K562 (cell line): Measurements from ENCODE around the gene NAPA. TPM values are rescaled to one million over a fixed set of nuclear protein-coding genes. Genes with fewer than 3 reads are reported as not detected.

Source experiments
- ATAC-seq: fragments of 200-7000 bp; cut with Tn5 transposase; 3 replicates; pipeline ENCODE4 v1.9.1; 2020; ENCODE audit warnings: moderate library complexity
- BruUV-seq: library from RNA; stranded (reverse); fragments of 400-500 nt; replicated peaks from 2 replicates; lab custom pipeline; 2021; lab: Mats Ljungman, UMichigan
- CTCF ChIA-PET: fragments of 300-600 bp; formaldehyde crosslinking; extraction: SDS; loops from one replicate; lab custom pipeline; 2021; ENCODE audit warnings: low intra/inter-chr PET ratio; lab: Yijun Ruan, JAX
- POLR2A ChIA-PET: fragments of 300-600, 350-650 bp; sonication (Branson Sonifier 250); formaldehyde crosslinking; extraction: SDS; loops from one replicate; lab custom pipeline; 2021; ENCODE audit warnings: antibody characterized with exemption, inconsistent platforms; lab: Yijun Ruan, JAX
- DNase-seq, 4 experiments: peaks; one replicate each; pipeline versions ENCODE4 v3.0.0 to v3.0.0-alpha.2; 2011 to 2018; ENCODE audit warnings: low spot score in 3 of 4, mixed read lengths in 3 of 4; ENCODE audit errors: extremely low read depth in 1 of 4
- FAIRE-seq: peaks from 2 replicates; lab custom pipeline; 2011; peaks lifted over from hg19 to GRCh38; lab: Jason Lieb, UNC
- H2AFZ ChIP-seq: 2 replicates; pipeline ENCODE4 v1.6.0; 2011; ENCODE audit warnings: low read depth, low read length, control low read depth, inconsistent platforms
- H3K27ac ChIP-seq: fragments of 200-600 bp; 3 replicates; pipeline ENCODE4 v1.8.0; 2011; ENCODE audit warnings: low read depth, mild to moderate bottlenecking, control low read depth, inconsistent platforms, low read length, moderate library complexity, mixed read lengths; ENCODE audit errors: extremely low read depth
- H3K27me3 ChIP-seq, 2 experiments: fragments of 300-600 bp in 1 of 2; 2 replicates in 1 of 2; 3 replicates in 1 of 2; pipeline versions ENCODE4 v1.6.0 to v1.8.0; 2011; ENCODE audit warnings: inconsistent platforms in 2 of 2, low read length in 2 of 2, mild to moderate bottlenecking in 1 of 2, mixed read lengths in 1 of 2, moderate library complexity in 1 of 2; ENCODE audit not compliant: control insufficient read depth in 2 of 2, insufficient read depth in 2 of 2
- H3K36me3 ChIP-seq: fragments of 300-600 bp; 3 replicates; pipeline ENCODE4 v1.8.0; 2011; ENCODE audit warnings: mild to moderate bottlenecking, low read length, inconsistent platforms; ENCODE audit not compliant: control insufficient read depth, insufficient read depth
- H3K4me1 ChIP-seq, 2 experiments: fragments of 200-600 bp in 1 of 2; replicated peaks in 1 of 2; 2 replicates in 1 of 2; 3 replicates in 1 of 2; pipeline versions ENCODE4 v1.5.1 to v1.8.0; 2011; ENCODE audit warnings: inconsistent platforms in 2 of 2, low read length in 2 of 2, mild to moderate bottlenecking in 1 of 2, mixed read lengths in 1 of 2, moderate library complexity in 1 of 2; ENCODE audit not compliant: control insufficient read depth in 2 of 2, insufficient read depth in 2 of 2
- H3K4me2 ChIP-seq: 2 replicates; pipeline ENCODE4 v1.6.1; 2011; ENCODE audit warnings: low read length, control low read depth, inconsistent platforms, mixed read lengths; ENCODE audit not compliant: insufficient read depth
- H3K4me3 ChIP-seq: fragments of 200-600 bp; sonication (generic), shearing (Covaris generic); 2 replicates; pipeline ENCODE4 v1.5.1; 2016; ENCODE audit warnings: control low read depth, inconsistent platforms
- H3K79me2 ChIP-seq: fragments of 200-600 bp; 3 replicates; pipeline ENCODE4 v1.8.0; 2011; ENCODE audit warnings: low read length, inconsistent platforms; ENCODE audit not compliant: control insufficient read depth, insufficient read depth
- H3K9ac ChIP-seq, 2 experiments: 2 replicates each; pipeline versions ENCODE4 v1.6.0 to v1.6.1; 2011; ENCODE audit warnings: low read depth in 2 of 2, low read length in 2 of 2, control low read depth in 1 of 2, inconsistent platforms in 1 of 2, mild to moderate bottlenecking in 1 of 2, mixed read lengths in 1 of 2; ENCODE audit not compliant: insufficient read depth in 1 of 2
- H3K9me1 ChIP-seq: one replicate; pipeline ENCODE4 v1.6.0; 2011; ENCODE audit warnings: inconsistent platforms, mild to moderate bottlenecking, low read length, moderate library complexity; ENCODE audit not compliant: control insufficient read depth, insufficient read depth
- H3K9me3 ChIP-seq: replicated peaks from 2 replicates; pipeline ENCODE4 v1.5.1; 2011; ENCODE audit warnings: low read depth, low read length, inconsistent platforms; ENCODE audit not compliant: control insufficient read depth, insufficient read depth
- H4K20me1 ChIP-seq: replicated peaks from 2 replicates; pipeline ENCODE4 v1.6.1; 2011; ENCODE audit warnings: low read length, inconsistent platforms, mixed read lengths; ENCODE audit not compliant: control insufficient read depth, insufficient read depth
- CHD4 ChIP-seq: fragments of 200-600 bp; sonication (generic); IDR thresholded peaks from 3 replicates; pipeline ENCODE4 v1.6.1; 2012; ENCODE audit warnings: low read depth, mild to moderate bottlenecking, mixed read lengths, low read length, inconsistent platforms; ENCODE audit not compliant: insufficient read depth, insufficient replicate concordance, poor library complexity, severe bottlenecking
- MXI1 ChIP-seq: IDR thresholded peaks from 2 replicates; pipeline ENCODE4 v1.6.1; 2011; ENCODE audit warnings: low read depth, mild to moderate bottlenecking, improper control_type of control experiment, low read length
- WGBS: fragments of 100-300 bp; shearing (Covaris generic); methylation state at CpG from one replicate; pipeline ENCODE4 v1.1.6; 2016; ENCODE audit warnings: low coverage, mixed read lengths; ENCODE audit not compliant: insufficient coverage; ENCODE audit errors: missing lambda C conversion rate; 5-methylcytosine and 5-hydroxymethylcytosine counted together
- in situ Hi-C: fragments of 300-500 bp; cut with MboI; formaldehyde crosslinking; loops from 4 replicates; pipeline ENCODE4 v1.15.0; 2018; ENCODE audit warnings: inconsistent platforms, mixed read lengths
- intact Hi-C: fragments of 100-400 bp; cut with micrococcal nuclease; formaldehyde crosslinking; loops from 2 replicates; pipeline ENCODE4 v1.14.2; 2022
- polyA plus RNA-seq, 8 experiments: library from polyadenylated mRNA; depleted of rRNA in 4 of 8; stranded (reverse) in 5 of 8; unstranded in 3 of 8; fragments of >200 nt; fragmentation: Nextera tagmentation in 2 of 8; fragmentation: Illumina TruSeq in 1 of 8; extraction: Ambion mirVana in 2 of 8; extraction: Trizol in 1 of 8; gene quantifications; 2 replicates each; pipeline versions ENCODE4 v1.2.1 to v1.2.3, GENCODE V29; 2011 to 2014; ENCODE audit warnings: inconsistent platforms in 1 of 8, missing spikeins in 1 of 8
- total RNA-seq, 7 experiments: library from RNA; depleted of rRNA in 6 of 7; stranded (reverse); fragments of >200 nt in 6 of 7; fragmentation: Illumina TruSeq in 2 of 7; extraction: Trizol in 2 of 7; gene quantifications; 2 replicates each; pipeline versions ENCODE4 v1.2.1 to v1.2.3, GENCODE V29; 2011 to 2021; ENCODE audit warnings: low replicate concordance in 1 of 7
- TF ChIP-seq, protein P1 (sequence below): fragments of 250-450 bp; sonication (Bioruptor Pico); IDR thresholded peaks from 2 replicates; pipeline ENCODE4 v1.8.0; 2022; ENCODE audit warnings: inconsistent platforms

NAPA gene
- total and polyA plus RNA-seq, 9 of the 15 experiments (the other 6 are each of a cell fraction or from before 2014, with no cell fraction given): 5.4 to 98.6 (median 77.5) TPM

- ATAC-seq (no peak), DNase-seq (no peak), FAIRE-seq (no peak)
- H2AFZ ChIP-seq: no peak overlapping the region
- no peaks in the 10 kb centered on the region for H3K79me2 ChIP-seq
- H3K36me3 ChIP-seq: no peaks in the 10 kb centered on the region
- in situ Hi-C loops (no loop called here), intact Hi-C loops (no loop called here)
- H4K20me1 ChIP-seq: no peaks in the 10 kb centered on the region
- peaks cover 2 to 15% of the 10 kb centered on the region in 2 experiments; a peak in 2 of 5 replicates for H3K4me1 ChIP-seq
- H3K9me1 ChIP-seq: no peaks in the 10 kb centered on the region
- ChIA-PET POLR2A (interaction anchor here (0.6 kb wide), 2 partner anchors 11 to 58 kb away, joined by 3 read pairs; no protein-coding TSS in a partner anchor), CTCF (no interaction called here)
- H3K27ac ChIP-seq: no peak overlapping the region
- H3K4me3 ChIP-seq: no peak overlapping the region
- no peak overlapping the region for H3K9ac ChIP-seq
- peaks cover 17 to 22% of the 10 kb centered on the region in 2 experiments; a peak in 4 of 5 replicates for H3K27me3 ChIP-seq
- TF ChIP-seq, protein P1, sequence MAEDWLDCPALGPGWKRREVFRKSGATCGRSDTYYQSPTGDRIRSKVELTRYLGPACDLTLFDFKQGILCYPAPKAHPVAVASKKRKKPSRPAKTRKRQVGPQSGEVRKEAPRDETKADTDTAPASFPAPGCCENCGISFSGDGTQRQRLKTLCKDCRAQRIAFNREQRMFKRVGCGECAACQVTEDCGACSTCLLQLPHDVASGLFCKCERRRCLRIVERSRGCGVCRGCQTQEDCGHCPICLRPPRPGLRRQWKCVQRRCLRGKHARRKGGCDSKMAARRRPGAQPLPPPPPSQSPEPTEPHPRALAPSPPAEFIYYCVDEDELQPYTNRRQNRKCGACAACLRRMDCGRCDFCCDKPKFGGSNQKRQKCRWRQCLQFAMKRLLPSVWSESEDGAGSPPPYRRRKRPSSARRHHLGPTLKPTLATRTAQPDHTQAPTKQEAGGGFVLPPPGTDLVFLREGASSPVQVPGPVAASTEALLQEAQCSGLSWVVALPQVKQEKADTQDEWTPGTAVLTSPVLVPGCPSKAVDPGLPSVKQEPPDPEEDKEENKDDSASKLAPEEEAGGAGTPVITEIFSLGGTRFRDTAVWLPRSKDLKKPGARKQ (CRISPR knock-in tag): no peak
- TF ChIP-seq MXI1 (no peak), CHD4 (no peak)
- no peaks in the 10 kb centered on the region for H3K9me3 ChIP-seq
- 25% methylated on average over 9 of the region's 13 CpGs for WGBS
- no peak overlapping the region for H3K4me2 ChIP-seq
- BruUV-seq: no TSS peak
These were observed 34.5 kb upstream of the NAPA start for GRCh38 chr19:47549261-47549862.
